NCI-H1694 (cell line): ENCODE results near the gene IGFN1.
"Not testable (repeated sequence)": the region's sequence is repeated elsewhere in the genome, so short reads cannot be mapped to it uniquely, and the experiment has no call there.

Experiments used
- DNase-seq: peaks from one replicate; lab custom pipeline; 2025; lab: John Stamatoyannopoulos, UW

The IGFN1 gene

DNA sequence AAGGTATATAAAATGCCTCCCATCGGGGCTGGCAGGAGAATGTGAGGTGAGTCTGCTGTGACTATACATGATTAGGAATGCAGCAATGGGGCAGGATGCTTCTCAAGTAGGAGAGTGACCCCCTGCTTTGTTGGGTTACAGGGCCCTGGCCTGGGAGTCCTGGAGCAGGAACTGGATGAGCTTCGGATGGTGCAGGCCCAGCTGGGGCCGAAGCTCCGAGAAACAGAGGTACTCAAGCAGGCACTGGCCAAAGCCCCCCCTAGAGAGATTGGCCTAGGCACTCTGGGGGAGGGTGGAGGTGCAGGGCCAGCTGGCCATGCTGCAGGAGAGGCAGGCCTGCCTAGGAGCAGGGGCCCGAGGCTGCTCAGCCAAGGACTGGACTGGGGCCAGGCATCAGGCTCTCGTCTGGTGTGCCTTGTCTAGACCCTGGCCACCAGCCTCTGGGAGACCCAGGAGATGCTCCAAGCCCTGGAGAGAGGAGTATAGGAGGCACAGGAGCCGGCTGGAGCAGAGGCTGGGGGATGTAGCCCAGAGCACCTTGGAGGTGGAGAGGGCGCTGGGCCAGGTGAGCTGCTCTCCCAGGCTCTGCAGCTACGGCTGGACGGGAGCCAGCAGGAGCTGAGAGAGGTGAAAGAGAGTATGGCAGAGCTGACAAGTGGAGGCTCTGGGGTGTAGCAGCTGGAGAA, 59.8 kb downstream of the IGFN1 start:
- no peak for DNase-seq

DNA sequence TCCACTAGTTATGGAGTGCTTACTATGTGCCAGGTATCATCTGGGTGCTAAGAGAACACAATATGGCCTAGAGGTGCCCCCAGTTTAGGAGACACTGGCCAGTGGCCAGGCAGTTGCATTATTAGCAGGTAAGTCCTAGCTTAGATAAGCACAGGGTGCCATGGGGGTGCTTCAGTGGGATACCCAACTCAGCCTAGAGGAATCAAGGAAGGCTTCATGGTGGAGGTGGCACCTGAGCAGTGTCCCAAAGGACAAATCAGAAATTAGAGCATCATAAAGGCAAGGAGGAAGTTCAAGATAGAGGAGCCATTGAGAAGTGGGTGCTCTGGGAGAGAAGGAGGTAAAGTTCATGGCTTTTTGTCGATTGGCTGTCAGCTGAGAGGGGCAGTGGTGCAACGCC, 60.8 kb downstream of the IGFN1 start:
- DNase-seq = no peak

DNA sequence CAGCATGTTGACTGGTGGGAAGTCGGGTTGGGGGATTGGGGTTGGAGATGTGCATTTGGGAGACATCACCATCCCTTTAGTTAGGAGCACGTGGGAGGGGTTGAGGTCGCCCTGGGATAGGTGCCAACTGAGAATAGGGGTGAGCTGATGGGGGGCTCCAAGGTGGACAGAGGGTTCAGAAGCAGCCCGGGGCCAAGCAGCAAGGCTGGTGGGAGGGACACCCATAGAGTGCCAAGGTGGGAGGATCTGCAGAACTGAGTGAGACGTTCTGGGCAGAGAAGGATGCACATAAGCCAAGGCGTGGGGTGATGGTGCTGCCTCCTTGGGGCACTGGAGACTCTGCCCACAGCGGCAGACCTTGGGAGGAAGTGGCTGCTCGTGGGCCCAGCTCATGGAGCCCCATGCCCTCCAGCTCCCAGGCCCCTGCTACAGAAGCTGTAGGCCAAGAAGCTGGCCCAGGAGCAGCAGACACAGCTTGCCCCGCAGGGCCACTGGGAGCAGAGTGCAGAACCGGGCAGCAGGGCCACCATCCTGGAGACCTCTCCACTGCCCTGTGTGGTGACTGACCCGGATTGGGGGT, 61.3 kb downstream of the IGFN1 start:
- no peak for DNase-seq

DNA sequence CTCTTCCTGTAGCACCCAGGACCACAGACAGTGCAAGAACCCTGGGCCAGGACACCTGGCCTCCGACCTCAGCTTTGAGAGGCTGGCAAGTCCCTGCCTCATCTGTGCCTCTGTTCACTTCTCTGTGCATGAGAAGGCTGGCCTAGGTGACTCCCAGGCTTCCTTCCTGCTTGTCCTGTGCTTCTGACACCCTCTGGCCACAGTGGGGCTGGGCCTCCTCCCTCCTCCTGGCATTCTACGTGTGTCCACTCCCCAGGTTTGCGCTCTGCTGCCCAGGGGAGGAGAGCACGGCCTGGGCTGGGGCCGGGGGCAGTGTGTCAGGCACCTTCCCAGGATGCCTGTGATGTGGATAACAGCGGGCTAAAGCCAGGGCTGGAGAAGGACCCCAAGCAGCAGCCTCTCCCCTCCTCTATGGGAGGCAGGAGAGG, 62.3 kb downstream of the IGFN1 start:
- no peak for DNase-seq

GRCh38 chr1:201253411-201253810, 62.8 kb downstream of the IGFN1 start:
- DNase-seq = peak; percentile 63

- DNase-seq = no peak
Observed at GRCh38 chr1:201253906-201254624, 63.4 kb downstream of the IGFN1 start.

- DNase-seq = peak; percentile 33
Observed at GRCh38 chr1:201254625-201255478, 64.2 kb downstream of the IGFN1 start.

DNA sequence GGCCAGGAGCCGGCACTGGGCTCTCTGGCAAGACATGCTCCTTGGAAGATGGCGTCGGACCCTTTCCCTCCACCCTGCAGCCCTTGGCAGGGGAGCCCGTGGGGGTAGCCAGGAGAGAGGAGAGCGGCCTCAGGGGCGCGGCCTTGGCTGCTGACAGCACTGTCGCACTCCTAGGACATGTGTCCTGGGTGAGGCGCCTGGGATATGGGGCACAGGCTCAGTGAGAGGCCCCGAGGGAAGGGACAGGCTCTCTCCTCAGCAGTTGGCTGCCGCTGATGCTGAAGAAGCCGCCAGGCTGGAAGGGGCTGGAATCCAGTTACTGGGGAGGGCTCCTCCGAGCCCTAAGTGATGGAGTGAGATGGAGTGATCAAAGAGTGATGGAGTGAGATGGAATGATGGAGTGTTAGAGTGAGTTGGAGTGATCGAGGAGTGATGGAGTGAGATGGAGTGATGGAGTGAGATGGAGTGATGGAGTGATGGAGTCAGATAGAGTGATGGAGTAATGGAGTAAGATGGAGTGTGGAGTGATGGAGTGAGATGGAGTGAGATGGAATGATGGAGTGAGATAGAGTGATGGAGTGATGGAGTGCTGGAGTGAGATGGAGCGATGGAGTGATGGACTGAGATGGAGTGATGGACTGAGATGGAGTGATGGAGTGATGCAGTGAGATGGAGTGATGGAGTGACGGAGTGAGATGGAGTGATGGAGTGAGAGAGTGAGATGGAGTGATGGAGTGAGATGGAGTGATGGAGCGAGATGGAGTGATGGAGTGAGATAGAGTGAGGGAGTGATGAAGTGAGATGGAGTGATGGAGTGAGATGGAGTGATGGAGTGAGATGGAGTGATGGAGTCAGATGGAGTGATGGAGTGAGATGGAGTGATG, 65.1 kb downstream of the IGFN1 start:
- no peak for DNase-seq

DNA sequence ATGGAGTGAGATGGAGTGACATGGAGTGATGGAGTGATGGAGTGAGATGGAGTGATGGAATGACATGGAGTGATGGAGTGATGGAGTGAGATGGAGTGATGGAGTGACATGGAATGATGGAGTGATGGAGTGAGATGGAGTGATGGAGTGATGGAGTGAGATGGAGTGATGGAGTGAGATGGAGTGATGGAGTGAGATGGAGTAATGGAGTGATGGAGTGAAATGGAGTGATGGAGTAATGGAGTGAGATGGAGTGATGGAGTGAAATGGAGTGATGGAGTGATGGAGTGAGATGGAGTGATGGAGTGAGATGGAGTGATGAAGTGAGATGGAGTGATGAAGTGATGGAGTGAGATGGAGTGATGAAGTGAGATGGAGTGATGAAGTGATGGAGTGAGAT, 67.5 kb downstream of the IGFN1 start:
- DNase-seq = not testable (repeated sequence)

DNA sequence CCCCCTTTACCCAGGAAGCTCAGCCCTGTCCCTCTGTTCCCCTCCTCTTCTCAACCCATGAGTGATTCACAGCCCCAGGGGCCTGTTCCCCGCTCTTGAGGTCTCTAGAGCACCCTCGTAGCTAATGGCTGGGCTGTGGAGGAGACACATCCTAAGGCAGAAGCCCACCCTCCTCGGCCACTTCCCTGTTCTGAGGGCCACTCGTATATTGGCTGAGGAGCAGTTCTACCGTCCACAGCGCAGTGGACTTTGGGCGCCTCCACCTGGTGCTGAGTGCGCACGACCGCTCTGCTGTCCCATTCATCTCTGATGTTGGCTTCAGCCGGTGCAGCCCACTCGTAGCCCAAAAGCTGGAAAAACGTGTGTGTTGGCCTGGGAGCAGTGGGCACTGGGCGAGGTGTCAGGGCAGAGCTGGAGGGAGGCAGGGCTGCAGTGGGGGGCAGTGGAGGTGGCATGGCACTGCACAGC, 68.2 kb downstream of the IGFN1 start:
- no peak for DNase-seq

DNA sequence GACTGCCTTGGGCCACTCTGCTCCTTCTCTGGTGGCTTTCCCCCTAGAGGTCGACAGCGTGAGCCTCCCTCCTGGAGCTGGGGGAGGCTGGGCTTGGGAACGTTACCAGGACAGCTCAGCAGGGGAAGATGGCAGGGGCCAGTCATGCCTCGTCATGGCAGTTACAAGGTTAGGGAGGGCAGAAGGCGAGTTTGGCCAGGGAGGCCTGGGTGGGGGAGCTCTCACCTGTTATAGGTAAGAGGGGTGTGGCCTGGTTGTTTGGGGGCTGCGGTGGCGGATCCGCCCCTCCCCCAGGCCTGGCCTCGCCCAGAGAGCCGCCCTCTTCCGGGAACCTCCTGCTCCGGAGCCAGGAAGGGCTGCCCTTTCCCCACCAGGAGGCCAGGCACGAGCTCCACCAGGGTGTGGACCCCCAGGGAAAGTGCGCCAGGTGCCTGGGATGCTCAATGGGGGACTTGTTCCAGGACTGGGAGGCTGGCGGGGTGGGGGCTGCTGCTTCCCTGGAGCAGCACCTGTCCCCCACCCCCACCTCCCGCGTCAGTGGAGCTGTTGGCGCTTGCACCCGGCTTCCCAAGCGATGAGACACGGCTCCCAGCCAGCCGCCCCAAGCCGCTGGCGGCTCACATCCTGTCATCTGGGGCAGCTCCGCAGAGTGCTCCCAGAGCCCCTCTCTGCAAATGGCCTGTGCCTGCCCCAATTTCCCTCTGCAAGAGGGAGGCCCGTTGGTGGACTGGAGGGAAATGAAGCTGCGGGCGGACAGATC, 69.0 kb downstream of the IGFN1 start:
- DNase-seq = no peak

DNA sequence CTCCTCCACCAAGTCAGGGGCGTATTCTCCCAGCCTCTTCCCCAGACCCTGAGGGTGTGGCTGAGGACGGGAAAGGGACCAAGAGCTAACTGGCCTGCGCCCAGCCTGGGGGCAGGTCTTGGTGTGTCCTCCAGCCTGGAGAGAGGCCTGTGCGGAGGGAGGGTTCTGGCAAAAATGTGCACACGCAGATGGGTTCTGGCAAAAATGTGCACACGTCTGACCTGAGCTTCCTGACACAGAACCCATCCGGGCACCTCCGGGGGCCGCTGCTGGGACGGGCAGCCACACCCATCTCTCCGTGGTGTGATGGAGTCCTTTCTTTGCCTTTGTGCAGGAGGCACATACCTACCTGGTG, 69.6 kb downstream of the IGFN1 start:
- DNase-seq = no peak

DNA sequence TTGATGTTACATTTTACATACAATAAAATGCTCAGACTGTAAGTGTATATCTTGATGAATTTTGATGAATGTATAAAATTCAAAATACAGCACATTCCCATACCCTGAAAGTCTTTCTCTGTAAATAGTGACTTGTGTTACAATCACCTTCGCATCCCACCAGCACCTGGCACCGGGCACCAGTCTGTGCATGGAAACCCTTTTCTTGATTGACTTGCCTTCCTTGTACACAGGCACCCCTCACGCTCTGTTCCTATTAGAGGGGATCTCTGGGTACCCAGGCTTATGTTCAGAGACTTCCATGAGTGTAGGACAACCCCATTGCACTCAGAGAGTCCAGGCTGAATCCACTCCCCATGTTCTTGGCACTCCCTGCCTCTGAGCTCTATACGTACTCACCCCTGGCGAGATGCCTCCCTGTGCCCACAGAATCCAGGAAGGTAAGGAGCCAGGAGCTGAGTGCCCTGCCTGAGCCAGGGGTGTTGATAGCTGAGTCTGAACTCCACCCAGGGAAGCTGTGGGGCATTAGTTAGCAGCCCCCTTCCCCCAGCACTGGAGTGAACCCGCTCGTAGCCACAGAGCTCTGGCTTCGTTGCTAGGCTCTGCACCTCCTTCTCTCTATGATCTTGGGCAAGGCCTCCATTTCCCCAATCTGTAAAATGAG, 70.2 kb downstream of the IGFN1 start:
- no peak for DNase-seq

GRCh38 chr1:201261771-201262547, 71.3 kb downstream of the IGFN1 start:
- no peak for DNase-seq

DNA sequence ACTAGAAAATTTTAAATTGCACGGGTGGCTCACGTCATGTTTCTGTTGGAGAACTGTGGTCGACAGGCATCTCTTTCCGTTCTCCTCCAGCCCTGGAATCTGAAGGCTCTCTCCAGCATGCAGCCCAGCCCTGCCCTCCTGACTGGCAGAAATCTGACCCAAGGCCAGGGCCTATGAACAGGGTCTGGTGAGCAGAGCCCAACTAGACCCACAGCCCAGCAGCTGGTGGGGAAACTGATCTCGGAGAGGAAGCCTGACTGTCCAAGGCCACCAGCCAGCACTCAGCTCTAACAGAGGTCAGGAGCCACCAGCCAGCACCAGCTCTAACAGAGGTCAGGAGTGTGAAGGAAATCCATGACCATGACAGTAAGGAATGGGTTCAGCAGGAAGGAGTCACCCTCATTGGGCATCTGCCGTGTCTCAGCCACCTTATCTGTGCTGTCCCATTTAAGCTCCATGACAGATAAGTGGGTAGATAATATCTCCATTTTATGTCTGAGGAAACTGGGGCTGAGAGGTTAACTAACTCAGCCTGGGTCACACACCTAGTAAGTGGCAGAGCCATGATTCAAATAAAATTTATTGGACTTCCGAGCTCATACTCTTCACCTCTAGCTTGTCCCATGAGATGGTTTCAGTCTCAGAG, 72.5 kb downstream of the IGFN1 start:
- DNase-seq = no peak

- no peak for DNase-seq
Observed at GRCh38 chr1:201264072-201264471, 73.4 kb downstream of the IGFN1 start.

GRCh38 chr1:201264554-201264953, 73.9 kb downstream of the IGFN1 start:
- no peak for DNase-seq

DNA sequence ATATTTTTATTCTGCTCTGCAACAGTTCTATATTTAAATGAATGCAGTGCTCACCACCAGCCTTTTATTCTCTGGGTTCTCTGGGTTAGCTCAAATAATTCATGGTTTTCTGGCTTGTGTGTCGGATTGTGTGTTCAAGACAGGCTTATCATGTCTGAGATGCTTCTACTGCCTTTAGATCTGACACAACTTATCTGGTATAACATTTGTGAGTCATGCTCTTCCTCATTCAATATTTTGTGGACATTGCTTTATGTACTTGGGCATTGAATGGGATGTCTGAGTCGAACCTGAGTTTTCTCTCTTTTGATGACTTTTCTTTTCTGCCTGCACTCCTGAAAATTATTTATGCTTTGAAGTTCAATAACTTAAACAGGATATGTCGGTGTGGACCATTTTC, 75.1 kb downstream of the IGFN1 start:
- DNase-seq = no peak

- no peak for DNase-seq
Observed at GRCh38 chr1:201266276-201266675, 75.7 kb downstream of the IGFN1 start.
